ENCODE measurements around the gene TET2.

GRCh38 chr4:105306158-105306781, 159.6 kb downstream of the TET2 start:
- TF ChIP-seq ZNF274 (IDR thresholded peaks at IDR 0.05; ENCODE audit: low read depth, low read length): no peak
- no peak for TF ChIP-seq YY1 (IDR thresholded peaks at IDR 0.05; ENCODE audit: insufficient read depth, insufficient read length)
